ENCODE results near the gene CCNI2. TPM values are rescaled to one million over a fixed set of nuclear protein-coding genes. Genes with fewer than 3 reads are reported as not detected.
"Not testable (repeated sequence)": the region's sequence is repeated elsewhere in the genome, so short reads cannot be mapped to it uniquely, and the experiment has no call there.

CCNI2 gene
- total and polyA plus RNA-seq, 2 experiments from 2014 or later = 0.73 TPM; not detected in 1

GRCh38 chr5:132799392-132799791 is 52.2 kb downstream of the CCNI2 start:
- no peaks in the 10 kb centered on the region for H4K20me1 ChIP-seq (ENCODE audit: insufficient read depth)
- TF ChIP-seq EZH2 (IDR thresholded peaks at IDR 0.05; ENCODE audit: insufficient read depth, poor library complexity, severe bottlenecking) (no peak), EZH2phosphoT487 (IDR thresholded peaks at IDR 0.05; ENCODE audit: insufficient read depth, low read depth) (no peak)
- H3F3A ChIP-seq (ENCODE audit: insufficient read depth) = no peaks in the 10 kb centered on the region
- no peak overlapping the region for H3K9ac ChIP-seq
- in situ Hi-C loops (cut with MboI) = no loop called here
- no peaks in the 10 kb centered on the region for H3K9me3 ChIP-seq (ENCODE audit: low read depth)
- peaks cover 25% of the 10 kb centered on the region; the same call in 1 of the 2 replicates for H3K27me3 ChIP-seq (replicated peaks; ENCODE audit: insufficient read depth)
- H3K36me3 ChIP-seq (ENCODE audit: low read depth) = no peaks in the 10 kb centered on the region
- H3K27ac ChIP-seq = no peak overlapping the region
- H3K79me2 ChIP-seq (ENCODE audit: insufficient read depth) = no peaks in the 10 kb centered on the region
- no peak for DNase-seq
- H3K4me1 ChIP-seq (ENCODE audit: insufficient read depth) = no peaks in the 10 kb centered on the region
- H3K4me3 ChIP-seq = no peak overlapping the region
- no peak overlapping the region for H2AFZ ChIP-seq
- WGBS, 2 experiments (ENCODE audit: low coverage in 1 of 2, low lambda C conversion rate in 2 of 2, missing lambda C conversion rate in 2 of 2) = 91% methylated on average over 2 of the region's 2 CpGs
- H3K9me2 ChIP-seq (ENCODE audit: insufficient read depth) = no peaks in the 10 kb centered on the region
- no peak overlapping the region for H3K4me2 ChIP-seq (ENCODE audit: unreplicated experiment)

- no peak overlapping the region for H3K4me3 ChIP-seq
- 66 to 68% methylated on average over 2 of the region's 2 CpGs for WGBS, 2 experiments (ENCODE audit: low coverage in 1 of 2, low lambda C conversion rate in 2 of 2, missing lambda C conversion rate in 2 of 2)
- in situ Hi-C loops (cut with MboI) = loop anchor here (25.0 kb wide), 1 partner anchor 413 kb away; no protein-coding TSS in a partner anchor
These were observed 53.3 kb downstream of the CCNI2 start for GRCh38 chr5:132800545-132800944.

GRCh38 chr5:132802044-132802684 is 54.9 kb downstream of the CCNI2 start:
- no peak overlapping the region for H3K4me3 ChIP-seq
- no peak overlapping the region for H3K4me2 ChIP-seq (ENCODE audit: unreplicated experiment)
- no peaks in the 10 kb centered on the region for H3F3A ChIP-seq (ENCODE audit: insufficient read depth)
- in situ Hi-C loops (cut with MboI) = loop anchor here (25.0 kb wide), 1 partner anchor 415 kb away; no protein-coding TSS in a partner anchor
- no peak for DNase-seq
- H3K9me3 ChIP-seq (ENCODE audit: low read depth) = no peaks in the 10 kb centered on the region
- no peaks in the 10 kb centered on the region for H3K4me1 ChIP-seq (ENCODE audit: insufficient read depth)
- no peaks in the 10 kb centered on the region for H3K9me2 ChIP-seq (ENCODE audit: insufficient read depth)
- peaks cover 25% of the 10 kb centered on the region; the same call in 1 of the 2 replicates for H3K27me3 ChIP-seq (replicated peaks; ENCODE audit: insufficient read depth)
- no peaks in the 10 kb centered on the region for H3K79me2 ChIP-seq (ENCODE audit: insufficient read depth)
- H4K20me1 ChIP-seq (ENCODE audit: insufficient read depth) = no peaks in the 10 kb centered on the region
- no peak overlapping the region for H3K27ac ChIP-seq
- no peak for TF ChIP-seq EZH2 (IDR thresholded peaks at IDR 0.05; ENCODE audit: insufficient read depth, poor library complexity, severe bottlenecking)
- H3K9ac ChIP-seq = no peak overlapping the region
- WGBS, 2 experiments (ENCODE audit: low coverage in 1 of 2, low lambda C conversion rate in 2 of 2, missing lambda C conversion rate in 2 of 2) = 66 to 71% methylated on average over 5 of the region's 5 CpGs
- H2AFZ ChIP-seq = no peak overlapping the region
- no peaks in the 10 kb centered on the region for H3K36me3 ChIP-seq (ENCODE audit: low read depth)

More at GRCh38 chr5:132800545-132800944, 53.3 kb downstream of the CCNI2 start:
- Histone ChIP-seq H3K27me3 (replicated peaks; ENCODE audit: insufficient read depth) (peaks cover 25% of the 10 kb centered on the region; the same call in 1 of the 2 replicates), H2AFZ (no peak overlapping the region), H3K9me2 (ENCODE audit: insufficient read depth) (no peaks in the 10 kb centered on the region), H3K79me2 (ENCODE audit: insufficient read depth) (no peaks in the 10 kb centered on the region), H3K4me2 (ENCODE audit: unreplicated experiment) (no peak overlapping the region), H3K4me1 (ENCODE audit: insufficient read depth) (no peaks in the 10 kb centered on the region), H3K36me3 (ENCODE audit: low read depth) (no peaks in the 10 kb centered on the region), H3K9me3 (ENCODE audit: low read depth) (no peaks in the 10 kb centered on the region), H3K9ac (no peak overlapping the region), H3K27ac (no peak overlapping the region), H4K20me1 (ENCODE audit: insufficient read depth) (no peaks in the 10 kb centered on the region), H3F3A (ENCODE audit: insufficient read depth) (no peaks in the 10 kb centered on the region)
- no peak for TF ChIP-seq EZH2 (IDR thresholded peaks at IDR 0.05; ENCODE audit: insufficient read depth, poor library complexity, severe bottlenecking)
- no peak for TF ChIP-seq EZH2phosphoT487 (IDR thresholded peaks at IDR 0.05; ENCODE audit: insufficient read depth, low read depth)
- DNase-seq = no peak

- H3K79me2 ChIP-seq (ENCODE audit: insufficient read depth); H3K9me2 ChIP-seq (ENCODE audit: insufficient read depth); H3K9me3 ChIP-seq (ENCODE audit: low read depth); DNase-seq; H3F3A ChIP-seq (ENCODE audit: insufficient read depth); H3K4me3 ChIP-seq; H3K36me3 ChIP-seq (ENCODE audit: low read depth); H4K20me1 ChIP-seq (ENCODE audit: insufficient read depth); H3K4me2 ChIP-seq (ENCODE audit: unreplicated experiment); H3K4me1 ChIP-seq (ENCODE audit: insufficient read depth); H3K9ac ChIP-seq; H2AFZ ChIP-seq; H3K27ac ChIP-seq: not testable (repeated sequence)
- in situ Hi-C loops (cut with MboI) = loop anchor here (25.0 kb wide), 1 partner anchor 415 kb away; no protein-coding TSS in a partner anchor
- H3K27me3 ChIP-seq (replicated peaks; ENCODE audit: insufficient read depth) = peaks cover 25% of the 10 kb centered on the region; the same call in 1 of the 2 replicates
- 48 to 55% methylated on average over 5 of the region's 5 CpGs for WGBS, 2 experiments (ENCODE audit: low coverage in 1 of 2, low lambda C conversion rate in 2 of 2, missing lambda C conversion rate in 2 of 2)
These were observed 55.5 kb downstream of the CCNI2 start for GRCh38 chr5:132802685-132803066.

Other genes starting within 250 kb of the CCNI2 start
- not detected in 2 replicates for gene IL5, start 203.9 kb upstream of the CCNI2 start, total RNA-seq (2014; rRNA removed; shearing (Covaris generic))
- gene IL5, start 203.9 kb upstream of the CCNI2 start, polyA plus RNA-seq (2016; fragmentation: Nextera tagmentation; extraction: Ambion mirVana) = not detected in 2 replicates
- gene RAD50, start 190.4 kb upstream of the CCNI2 start, total RNA-seq (2014; rRNA removed; shearing (Covaris generic)) = 17.7 and 21.5 TPM in 2 replicates
- gene RAD50, start 190.4 kb upstream of the CCNI2 start, polyA plus RNA-seq (2016; fragmentation: Nextera tagmentation; extraction: Ambion mirVana) = 40.9 and 44.0 TPM in 2 replicates
- not detected in 2 replicates for gene IL13, start 89.3 kb upstream of the CCNI2 start, total RNA-seq (2014; rRNA removed; shearing (Covaris generic))
- not detected in 2 replicates for gene IL13, start 89.3 kb upstream of the CCNI2 start, polyA plus RNA-seq (2016; fragmentation: Nextera tagmentation; extraction: Ambion mirVana)
- gene IL4, start 73.4 kb upstream of the CCNI2 start, total RNA-seq (2014; rRNA removed; shearing (Covaris generic)) = not detected in 2 replicates
- 0.34 TPM in 1 of 2 replicates, not detected in the other for gene IL4, start 73.4 kb upstream of the CCNI2 start, polyA plus RNA-seq (2016; fragmentation: Nextera tagmentation; extraction: Ambion mirVana)
- 6.8 TPM in 2 replicates for gene KIF3A, start 9.9 kb upstream of the CCNI2 start, total RNA-seq (2014; rRNA removed; shearing (Covaris generic))
- gene KIF3A, start 9.9 kb upstream of the CCNI2 start, polyA plus RNA-seq (2016; fragmentation: Nextera tagmentation; extraction: Ambion mirVana) = 13.9 and 18.8 TPM in 2 replicates
- 36.5 and 41.9 TPM in 2 replicates for gene SEPTIN8, start 29.8 kb downstream of the CCNI2 start, total RNA-seq (2014; rRNA removed; shearing (Covaris generic))
- 26.9 and 28.8 TPM in 2 replicates for gene SEPTIN8, start 29.8 kb downstream of the CCNI2 start, polyA plus RNA-seq (2016; fragmentation: Nextera tagmentation; extraction: Ambion mirVana)
- not detected in 2 replicates for gene SOWAHA, start 65.9 kb downstream of the CCNI2 start, total RNA-seq (2014; rRNA removed; shearing (Covaris generic))
- gene SOWAHA, start 65.9 kb downstream of the CCNI2 start, polyA plus RNA-seq (2016; fragmentation: Nextera tagmentation; extraction: Ambion mirVana) = not detected in 2 replicates
- gene SHROOM1, start 83.2 kb downstream of the CCNI2 start, total RNA-seq (2014; rRNA removed; shearing (Covaris generic)) = 9.9 and 13.2 TPM in 2 replicates
- 3.8 and 3.9 TPM in 2 replicates for gene SHROOM1, start 83.2 kb downstream of the CCNI2 start, polyA plus RNA-seq (2016; fragmentation: Nextera tagmentation; extraction: Ambion mirVana)
- gene GDF9, start 119.0 kb downstream of the CCNI2 start, total RNA-seq (2014; rRNA removed; shearing (Covaris generic)) = 0.32 TPM in 1 of 2 replicates, not detected in the other
- gene GDF9, start 119.0 kb downstream of the CCNI2 start, polyA plus RNA-seq (2016; fragmentation: Nextera tagmentation; extraction: Ambion mirVana) = not detected in 2 replicates
- 77.9 and 138 TPM in 2 replicates for gene UQCRQ, start 119.2 kb downstream of the CCNI2 start, total RNA-seq (2014; rRNA removed; shearing (Covaris generic))
- 1,006 and 1,056 TPM in 2 replicates for gene UQCRQ, start 119.2 kb downstream of the CCNI2 start, polyA plus RNA-seq (2016; fragmentation: Nextera tagmentation; extraction: Ambion mirVana)
- 0.13 TPM in 1 of 2 replicates, not detected in the other for gene LEAP2, start 126.2 kb downstream of the CCNI2 start, total RNA-seq (2014; rRNA removed; shearing (Covaris generic))
- 0.33 and 0.67 TPM in 2 replicates for gene LEAP2, start 126.2 kb downstream of the CCNI2 start, polyA plus RNA-seq (2016; fragmentation: Nextera tagmentation; extraction: Ambion mirVana)
- 47.3 and 51.9 TPM in 2 replicates for gene AFF4, start 216.2 kb downstream of the CCNI2 start, total RNA-seq (2014; rRNA removed; shearing (Covaris generic))
- 38.3 and 41.7 TPM in 2 replicates for gene AFF4, start 216.2 kb downstream of the CCNI2 start, polyA plus RNA-seq (2016; fragmentation: Nextera tagmentation; extraction: Ambion mirVana)